Neural progenitor cell (in vitro differentiated cells): ENCODE measurements around the gene LAMA2. TPM values are rescaled to one million over a fixed set of nuclear protein-coding genes. Genes with fewer than 3 reads are reported as not detected.

Source experiments
- DNase-seq: peaks from one replicate; pipeline ENCODE4 v3.0.0-alpha.2; 2016; ENCODE audit warnings: low spot score
- H2AFZ ChIP-seq: fragments of 200-600 bp; sonication (generic); replicated peaks from 2 replicates; pipeline ENCODE4 v1.6.1; 2016; ENCODE audit warnings: antibody characterized with exemption
- H3F3A ChIP-seq: fragments of 200-600 bp; sonication (generic); 2 replicates; pipeline ENCODE4 v1.6.1; 2016; ENCODE audit warnings: antibody characterized with exemption, low read depth
- H3K27ac ChIP-seq: fragments of 200-600 bp; sonication (generic); 2 replicates; pipeline ENCODE4 v1.5.1; 2016; ENCODE audit warnings: mild to moderate bottlenecking
- H3K27me3 ChIP-seq: fragments of 200-600 bp; sonication (generic); 2 replicates; pipeline ENCODE4 v1.6.1; 2016; ENCODE audit warnings: mild to moderate bottlenecking, moderate library complexity
- H3K36me3 ChIP-seq: fragments of 200-600 bp; sonication (generic); 2 replicates; pipeline ENCODE4 v1.5.1; 2016
- H3K4me1 ChIP-seq: fragments of 200-600 bp; sonication (generic); 2 replicates; pipeline ENCODE4 v1.6.1; 2016; ENCODE audit warnings: mixed run types
- H3K4me2 ChIP-seq: fragments of 200-600 bp; sonication (generic); 2 replicates; pipeline ENCODE4 v1.6.1; 2016
- H3K4me3 ChIP-seq: fragments of 200-600 bp; sonication (generic); 2 replicates; pipeline ENCODE4 v1.5.1; 2016
- H3K79me2 ChIP-seq: fragments of 200-600 bp; sonication (generic); 2 replicates; pipeline ENCODE4 v1.6.1; 2016; ENCODE audit warnings: low read depth
- H3K9ac ChIP-seq: fragments of 200-600 bp; sonication (generic); 2 replicates; pipeline ENCODE4 v1.6.1; 2016
- H3K9me3 ChIP-seq: fragments of 200-600 bp; sonication (generic); 2 replicates; pipeline ENCODE4 v1.5.1; 2016; ENCODE audit warnings: low read depth
- H4K20me1 ChIP-seq: fragments of 200-600 bp; sonication (generic); 2 replicates; pipeline ENCODE4 v1.6.1; 2016; ENCODE audit warnings: low read depth
- H3K27ac Mint-ChIP-seq: 3 replicates; pipeline ENCODE4 v1.8.0; 2021; ENCODE audit warnings: mixed read lengths
- H3K27me3 Mint-ChIP-seq: 2 replicates; pipeline ENCODE4 v1.8.0; 2022; ENCODE audit warnings: low read depth, mild to moderate bottlenecking, inconsistent platforms, moderate library complexity, mixed read lengths; ENCODE audit not compliant: insufficient read depth
- H3K36me3 Mint-ChIP-seq: 3 replicates; pipeline ENCODE4 v1.8.0; 2021; ENCODE audit warnings: mixed read lengths
- H3K4me1 Mint-ChIP-seq: 3 replicates; pipeline ENCODE4 v1.8.0; 2021; ENCODE audit warnings: mixed read lengths
- H3K4me3 Mint-ChIP-seq: 3 replicates; pipeline ENCODE4 v1.8.0; 2021; ENCODE audit warnings: mild to moderate bottlenecking, moderate library complexity, mixed read lengths
- H3K9me3 Mint-ChIP-seq: 3 replicates; pipeline ENCODE4 v1.8.0; 2020; ENCODE audit warnings: mixed read lengths
- EZH2 ChIP-seq: fragments of 200-600 bp; sonication (generic); IDR thresholded peaks from 2 replicates; pipeline ENCODE4 v1.6.1; 2017; ENCODE audit warnings: antibody characterized with exemption, mild to moderate bottlenecking, moderate library complexity
- EZH2phosphoT487 ChIP-seq: fragments of 200-600 bp; sonication (generic); IDR thresholded peaks from 2 replicates; pipeline ENCODE4 v1.6.1; 2017; ENCODE audit warnings: antibody characterized with exemption
- total RNA-seq: library from RNA; depleted of rRNA; stranded (reverse); fragments of >200 nt; gene quantifications from 2 replicates; pipeline ENCODE4 v1.2.3, GENCODE V29; 2015; ENCODE audit warnings: low replicate concordance
- TF ChIP-seq, protein P1 (sequence below): fragments of 200-600 bp; sonication (generic); IDR thresholded peaks from 2 replicates; pipeline ENCODE4 v1.5.1; 2017; ENCODE audit warnings: antibody characterized with exemption, mild to moderate bottlenecking

Gene LAMA2
- total RNA-seq, 1 donor from 2014 or later: 1.5 TPM

DNA sequence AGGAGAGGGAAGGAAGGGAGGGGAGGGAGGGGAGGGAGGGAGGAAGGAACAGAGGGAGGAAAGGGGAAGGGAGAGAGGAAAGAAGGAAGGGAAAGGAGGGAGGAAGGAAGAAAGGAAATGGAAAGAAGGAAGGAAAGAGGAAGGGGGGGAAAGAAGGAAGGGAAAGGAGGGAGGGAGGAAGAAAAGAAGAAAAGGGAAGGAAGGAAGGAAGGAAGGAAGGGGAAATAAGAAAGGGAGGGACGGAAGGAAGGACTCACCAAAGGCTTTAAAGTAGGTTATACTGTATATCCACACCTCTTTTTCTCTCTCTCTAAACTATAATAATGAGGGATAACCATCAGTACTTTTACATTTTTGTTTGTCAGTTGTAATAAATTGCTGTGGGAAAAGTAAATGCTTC is 502.2 kb downstream of the LAMA2 start:
- H3K4me3 ChIP-seq: no peak overlapping the region
- no peak overlapping the region for H3K27ac ChIP-seq
- Mint-ChIP-seq H3K36me3 (no peaks in the 10 kb centered on the region), H3K9me3 (no peaks in the 10 kb centered on the region), H3K27me3 (peaks cover 2% of the 10 kb centered on the region), H3K4me1 (no peaks in the 10 kb centered on the region), H3K4me3 (no peak overlapping the region), H3K27ac (no peak overlapping the region)
- TF ChIP-seq EZH2 (no peak), EZH2phosphoT487 (no peak)
- TF ChIP-seq, protein P1, sequence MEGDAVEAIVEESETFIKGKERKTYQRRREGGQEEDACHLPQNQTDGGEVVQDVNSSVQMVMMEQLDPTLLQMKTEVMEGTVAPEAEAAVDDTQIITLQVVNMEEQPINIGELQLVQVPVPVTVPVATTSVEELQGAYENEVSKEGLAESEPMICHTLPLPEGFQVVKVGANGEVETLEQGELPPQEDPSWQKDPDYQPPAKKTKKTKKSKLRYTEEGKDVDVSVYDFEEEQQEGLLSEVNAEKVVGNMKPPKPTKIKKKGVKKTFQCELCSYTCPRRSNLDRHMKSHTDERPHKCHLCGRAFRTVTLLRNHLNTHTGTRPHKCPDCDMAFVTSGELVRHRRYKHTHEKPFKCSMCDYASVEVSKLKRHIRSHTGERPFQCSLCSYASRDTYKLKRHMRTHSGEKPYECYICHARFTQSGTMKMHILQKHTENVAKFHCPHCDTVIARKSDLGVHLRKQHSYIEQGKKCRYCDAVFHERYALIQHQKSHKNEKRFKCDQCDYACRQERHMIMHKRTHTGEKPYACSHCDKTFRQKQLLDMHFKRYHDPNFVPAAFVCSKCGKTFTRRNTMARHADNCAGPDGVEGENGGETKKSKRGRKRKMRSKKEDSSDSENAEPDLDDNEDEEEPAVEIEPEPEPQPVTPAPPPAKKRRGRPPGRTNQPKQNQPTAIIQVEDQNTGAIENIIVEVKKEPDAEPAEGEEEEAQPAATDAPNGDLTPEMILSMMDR: no peak
- DNase-seq: no peak
- no peaks in the 10 kb centered on the region for H3K9me3 ChIP-seq
- H4K20me1 ChIP-seq: no peaks in the 10 kb centered on the region
- no peaks in the 10 kb centered on the region for H3K4me1 ChIP-seq
- no peaks in the 10 kb centered on the region for H3K27me3 ChIP-seq
- H2AFZ ChIP-seq: no peak overlapping the region
- no peaks in the 10 kb centered on the region for H3K36me3 ChIP-seq
- H3K4me2 ChIP-seq: no peak overlapping the region
- no peak overlapping the region for H3K9ac ChIP-seq
- no peaks in the 10 kb centered on the region for H3K79me2 ChIP-seq
- H3F3A ChIP-seq: no peaks in the 10 kb centered on the region

DNA sequence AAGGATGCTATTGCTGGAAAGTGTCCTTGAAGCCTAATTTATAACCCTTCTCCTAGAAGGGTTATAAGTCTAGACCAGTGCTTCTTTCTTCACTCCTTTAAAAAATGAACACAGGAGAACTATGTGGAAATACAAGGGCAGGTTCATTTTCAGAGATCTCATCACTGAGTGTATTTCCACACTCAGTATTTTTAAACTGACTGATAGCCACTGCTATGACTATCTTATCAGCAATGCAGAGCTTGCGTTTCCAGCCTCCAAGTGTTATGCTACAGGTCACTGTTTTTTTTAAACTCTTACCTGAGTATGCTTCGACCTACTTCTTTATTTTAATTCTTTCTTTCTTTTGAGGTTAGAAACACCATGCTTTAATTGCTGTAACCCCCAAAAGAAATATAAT is 508.0 kb downstream of the LAMA2 start:
- Mint-ChIP-seq H3K4me3 (no peak overlapping the region), H3K36me3 (no peaks in the 10 kb centered on the region), H3K27ac (no peak overlapping the region), H3K9me3 (no peaks in the 10 kb centered on the region), H3K27me3 (peaks cover 2% of the 10 kb centered on the region), H3K4me1 (no peaks in the 10 kb centered on the region)
- Histone ChIP-seq H3K79me2 (no peaks in the 10 kb centered on the region), H4K20me1 (no peaks in the 10 kb centered on the region), H2AFZ (no peak overlapping the region), H3F3A (no peaks in the 10 kb centered on the region), H3K9ac (no peak overlapping the region), H3K4me1 (no peaks in the 10 kb centered on the region), H3K36me3 (no peaks in the 10 kb centered on the region), H3K27ac (no peak overlapping the region), H3K27me3 (no peaks in the 10 kb centered on the region), H3K4me2 (no peak overlapping the region), H3K4me3 (no peak overlapping the region), H3K9me3 (no peaks in the 10 kb centered on the region)
- TF ChIP-seq, protein P1: no peak
- no peak for TF ChIP-seq EZH2phosphoT487
- TF ChIP-seq EZH2: no peak
- DNase-seq: no peak

DNA sequence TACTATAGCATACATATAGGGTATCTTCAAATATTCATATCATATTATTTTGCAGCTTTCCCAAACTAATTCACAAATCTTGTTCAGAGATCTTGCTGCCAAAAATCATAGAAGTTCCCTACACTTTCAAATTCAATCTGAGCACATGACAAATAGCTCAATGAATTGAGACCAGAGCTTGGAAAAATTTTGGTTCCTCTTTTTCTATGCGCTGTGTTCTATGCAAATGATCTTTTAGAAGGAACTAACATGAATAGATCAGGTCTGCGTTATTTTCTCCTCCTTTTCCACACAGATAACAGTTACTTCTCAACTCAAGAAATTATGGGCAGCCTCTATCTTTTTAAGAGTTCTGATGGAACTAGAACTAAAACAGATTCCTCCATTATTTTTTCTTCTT is 510.7 kb downstream of the LAMA2 start:
- Histone ChIP-seq H4K20me1 (no peaks in the 10 kb centered on the region), H3K36me3 (no peaks in the 10 kb centered on the region), H3K4me1 (no peaks in the 10 kb centered on the region), H3K27me3 (no peaks in the 10 kb centered on the region), H3K27ac (no peak overlapping the region), H3K9me3 (no peaks in the 10 kb centered on the region), H3F3A (no peaks in the 10 kb centered on the region), H3K9ac (no peak overlapping the region), H2AFZ (no peak overlapping the region), H3K4me3 (no peak overlapping the region), H3K4me2 (no peak overlapping the region), H3K79me2 (no peaks in the 10 kb centered on the region)
- no peak for DNase-seq
- H3K9me3 Mint-ChIP-seq: no peaks in the 10 kb centered on the region
- TF ChIP-seq EZH2phosphoT487 (no peak), EZH2 (no peak)
- TF ChIP-seq, protein P1: no peak
- no peak overlapping the region for H3K4me3 Mint-ChIP-seq
- H3K4me1 Mint-ChIP-seq: no peaks in the 10 kb centered on the region
- H3K36me3 Mint-ChIP-seq: no peaks in the 10 kb centered on the region
- no peak overlapping the region for H3K27ac Mint-ChIP-seq
- H3K27me3 Mint-ChIP-seq: no peaks in the 10 kb centered on the region

DNA sequence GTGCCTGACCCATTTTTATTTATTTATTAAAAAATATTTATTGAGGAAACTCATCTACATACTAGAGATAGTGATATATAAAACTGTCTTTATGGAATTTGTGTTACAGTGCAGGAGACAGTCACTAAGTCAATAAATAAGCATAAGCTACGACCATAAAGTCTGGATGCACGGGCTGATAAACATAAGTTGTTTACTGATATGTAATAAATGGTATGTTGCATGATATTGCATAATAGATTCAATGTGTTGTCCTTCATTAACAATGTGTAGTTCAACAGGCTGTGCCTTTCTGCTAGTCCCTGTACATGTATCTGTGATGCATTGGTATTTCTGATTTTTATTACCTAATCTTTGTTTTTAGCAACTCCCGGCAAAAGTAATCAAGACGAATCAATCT is 515.8 kb downstream of the LAMA2 start:
- no peaks in the 10 kb centered on the region for H3K79me2 ChIP-seq
- no peaks in the 10 kb centered on the region for H4K20me1 ChIP-seq
- H3K36me3 Mint-ChIP-seq: no peaks in the 10 kb centered on the region
- no peak overlapping the region for H3K4me3 ChIP-seq
- H3K27ac ChIP-seq: no peak overlapping the region
- no peaks in the 10 kb centered on the region for H3F3A ChIP-seq
- no peak overlapping the region for H2AFZ ChIP-seq
- H3K4me2 ChIP-seq: no peak overlapping the region
- no peaks in the 10 kb centered on the region for H3K4me1 ChIP-seq
- H3K4me1 Mint-ChIP-seq: no peaks in the 10 kb centered on the region
- TF ChIP-seq, protein P1: no peak
- TF ChIP-seq EZH2: no peak
- TF ChIP-seq EZH2phosphoT487: no peak
- no peaks in the 10 kb centered on the region for H3K9me3 Mint-ChIP-seq
- no peak for DNase-seq
- H3K27me3 ChIP-seq: no peaks in the 10 kb centered on the region
- H3K36me3 ChIP-seq: no peaks in the 10 kb centered on the region
- H3K27me3 Mint-ChIP-seq: no peaks in the 10 kb centered on the region
- no peak overlapping the region for H3K27ac Mint-ChIP-seq
- H3K9me3 ChIP-seq: no peaks in the 10 kb centered on the region
- no peak overlapping the region for H3K4me3 Mint-ChIP-seq
- H3K9ac ChIP-seq: no peak overlapping the region
